Measurements from ENCODE around the gene CCR8.

Gene CCR8

GRCh38 chr3:39339086-39339485, 9.6 kb downstream of the CCR8 start:
- no peak overlapping the region for H3K4me2 ChIP-seq (ENCODE audit: low read length, poor library complexity, severe bottlenecking)
- no peak for DNase-seq
- no peak overlapping the region for H3K27ac ChIP-seq (ENCODE audit: low read length, poor library complexity, severe bottlenecking)
- no peak overlapping the region for H3K14ac ChIP-seq (ENCODE audit: low read length in 2 of 2)
- no peak overlapping the region for H3K4ac ChIP-seq (ENCODE audit: low read depth in 1 of 2, low read length in 2 of 2)
- no peak overlapping the region for H4K91ac ChIP-seq (ENCODE audit: low read length)
- H3K79me1 ChIP-seq (replicated peaks; ENCODE audit: low read length, poor library complexity, severe bottlenecking): no peaks in the 10 kb centered on the region
- H3K4me1 ChIP-seq (ENCODE audit: control insufficient read depth, insufficient read depth, low read depth, low read length): no peaks in the 10 kb centered on the region
- H3K27me3 ChIP-seq (ENCODE audit: control insufficient read depth in 1 of 2, insufficient read depth in 1 of 2, low read length in 2 of 2): no peaks in the 10 kb centered on the region
- no peak overlapping the region for H2BK5ac ChIP-seq (ENCODE audit: low read depth, low read length, poor library complexity, severe bottlenecking)
- H3K36me3 ChIP-seq (ENCODE audit: control insufficient read depth in 1 of 2, insufficient read depth in 2 of 2, low read depth in 1 of 2, low read length in 2 of 2): no peaks in the 10 kb centered on the region
- no peak overlapping the region for H2BK120ac ChIP-seq (ENCODE audit: low read depth, low read length)
- H3K9me3 ChIP-seq (ENCODE audit: control insufficient read depth, low read length): no peaks in the 10 kb centered on the region
- H3K9ac ChIP-seq (ENCODE audit: low read length): no peak overlapping the region
- no peak overlapping the region for H2BK12ac ChIP-seq (ENCODE audit: low read length in 2 of 2)
- no peak overlapping the region for H2BK15ac ChIP-seq (ENCODE audit: low read depth, poor library complexity, severe bottlenecking)
- no peak overlapping the region for H2AFZ ChIP-seq (ENCODE audit: low read depth, low read length)
- no peak overlapping the region for H4K8ac ChIP-seq (ENCODE audit: low read length)
- H3K4me3 ChIP-seq (ENCODE audit: insufficient read depth in 1 of 2, low read depth in 1 of 2, low read length in 2 of 2): no peak overlapping the region
- H3K18ac ChIP-seq (ENCODE audit: low read depth in 1 of 2, low read length in 2 of 2): no peak overlapping the region
- no peak overlapping the region for H3K23ac ChIP-seq (ENCODE audit: low read length in 2 of 2)
- 50% methylated on average over 1 of the region's 1 CpG for whole genome bisulfite sequencing
- H2AK5ac ChIP-seq (ENCODE audit: low read length, severe bottlenecking): no peak overlapping the region

- Histone ChIP-seq H3K27ac (ENCODE audit: low read length, poor library complexity, severe bottlenecking) (no peak overlapping the region), H3K9ac (ENCODE audit: low read length) (no peak overlapping the region), H3K4ac (ENCODE audit: low read depth in 1 of 2, low read length in 2 of 2) (no peak overlapping the region), H4K91ac (ENCODE audit: low read length) (no peak overlapping the region), H3K18ac (ENCODE audit: low read depth in 1 of 2, low read length in 2 of 2) (no peak overlapping the region), H3K79me1 (replicated peaks; ENCODE audit: low read length, poor library complexity, severe bottlenecking) (no peaks in the 10 kb centered on the region), H2BK120ac (ENCODE audit: low read depth, low read length) (no peak overlapping the region), H3K4me2 (ENCODE audit: low read length, poor library complexity, severe bottlenecking) (no peak overlapping the region), H3K27me3 (ENCODE audit: control insufficient read depth in 1 of 2, insufficient read depth in 1 of 2, low read length in 2 of 2) (no peaks in the 10 kb centered on the region), H2AK5ac (ENCODE audit: low read length, severe bottlenecking) (no peak overlapping the region), H3K9me3 (ENCODE audit: control insufficient read depth, low read length) (no peaks in the 10 kb centered on the region), H3K14ac (ENCODE audit: low read length in 2 of 2) (no peak overlapping the region), H3K23ac (ENCODE audit: low read length in 2 of 2) (no peak overlapping the region), H3K36me3 (ENCODE audit: control insufficient read depth in 1 of 2, insufficient read depth in 2 of 2, low read depth in 1 of 2, low read length in 2 of 2) (no peaks in the 10 kb centered on the region), H3K4me1 (ENCODE audit: control insufficient read depth, insufficient read depth, low read depth, low read length) (no peaks in the 10 kb centered on the region), H4K8ac (ENCODE audit: low read length) (no peak overlapping the region), H2BK5ac (ENCODE audit: low read depth, low read length, poor library complexity, severe bottlenecking) (no peak overlapping the region), H2AFZ (ENCODE audit: low read depth, low read length) (no peak overlapping the region), H3K4me3 (ENCODE audit: insufficient read depth in 1 of 2, low read depth in 1 of 2, low read length in 2 of 2) (no peak overlapping the region), H2BK12ac (ENCODE audit: low read length in 2 of 2) (no peak overlapping the region), H2BK15ac (ENCODE audit: low read depth, poor library complexity, severe bottlenecking) (no peak overlapping the region)
- DNase-seq: no peak
- WGBS: 86% methylated on average over 1 of the region's 1 CpG
Observed at GRCh38 chr3:39343076-39343717, 13.7 kb downstream of the CCR8 start.

GRCh38 chr3:39343760-39344159, 14.3 kb downstream of the CCR8 start:
- Histone ChIP-seq H4K91ac (ENCODE audit: low read length) (no peak overlapping the region), H3K9me3 (ENCODE audit: control insufficient read depth, low read length) (no peaks in the 10 kb centered on the region), H3K14ac (ENCODE audit: low read length in 2 of 2) (no peak overlapping the region), H3K4me1 (ENCODE audit: control insufficient read depth, insufficient read depth, low read depth, low read length) (no peaks in the 10 kb centered on the region), H3K27ac (ENCODE audit: low read length, poor library complexity, severe bottlenecking) (no peak overlapping the region), H3K27me3 (ENCODE audit: control insufficient read depth in 1 of 2, insufficient read depth in 1 of 2, low read length in 2 of 2) (no peaks in the 10 kb centered on the region), H3K79me1 (replicated peaks; ENCODE audit: low read length, poor library complexity, severe bottlenecking) (no peaks in the 10 kb centered on the region), H3K4me2 (ENCODE audit: low read length, poor library complexity, severe bottlenecking) (no peak overlapping the region), H2BK12ac (ENCODE audit: low read length in 2 of 2) (no peak overlapping the region), H2BK5ac (ENCODE audit: low read depth, low read length, poor library complexity, severe bottlenecking) (no peak overlapping the region), H3K4ac (ENCODE audit: low read depth in 1 of 2, low read length in 2 of 2) (no peak overlapping the region), H3K23ac (ENCODE audit: low read length in 2 of 2) (no peak overlapping the region), H3K36me3 (ENCODE audit: control insufficient read depth in 1 of 2, insufficient read depth in 2 of 2, low read depth in 1 of 2, low read length in 2 of 2) (no peaks in the 10 kb centered on the region), H3K9ac (ENCODE audit: low read length) (no peak overlapping the region), H2BK15ac (ENCODE audit: low read depth, poor library complexity, severe bottlenecking) (no peak overlapping the region), H2AFZ (ENCODE audit: low read depth, low read length) (no peak overlapping the region), H2BK120ac (ENCODE audit: low read depth, low read length) (no peak overlapping the region), H4K8ac (ENCODE audit: low read length) (no peak overlapping the region), H3K18ac (ENCODE audit: low read depth in 1 of 2, low read length in 2 of 2) (no peak overlapping the region), H3K4me3 (ENCODE audit: insufficient read depth in 1 of 2, low read depth in 1 of 2, low read length in 2 of 2) (no peak overlapping the region), H2AK5ac (ENCODE audit: low read length, severe bottlenecking) (no peak overlapping the region)
- no peak for DNase-seq

GRCh38 chr3:39344746-39345344, 15.3 kb downstream of the CCR8 start:
- Histone ChIP-seq H3K18ac (ENCODE audit: low read depth in 1 of 2, low read length in 2 of 2) (no peak overlapping the region), H2BK5ac (ENCODE audit: low read depth, low read length, poor library complexity, severe bottlenecking) (no peak overlapping the region), H3K4me1 (ENCODE audit: control insufficient read depth, insufficient read depth, low read depth, low read length) (no peaks in the 10 kb centered on the region), H3K27me3 (ENCODE audit: control insufficient read depth in 1 of 2, insufficient read depth in 1 of 2, low read length in 2 of 2) (no peaks in the 10 kb centered on the region), H3K9me3 (ENCODE audit: control insufficient read depth, low read length) (no peaks in the 10 kb centered on the region), H4K91ac (ENCODE audit: low read length) (no peak overlapping the region), H2BK120ac (ENCODE audit: low read depth, low read length) (no peak overlapping the region), H3K4ac (ENCODE audit: low read depth in 1 of 2, low read length in 2 of 2) (no peak overlapping the region), H3K4me3 (ENCODE audit: insufficient read depth in 1 of 2, low read depth in 1 of 2, low read length in 2 of 2) (no peak overlapping the region), H2AFZ (ENCODE audit: low read depth, low read length) (no peak overlapping the region), H4K8ac (ENCODE audit: low read length) (no peak overlapping the region), H3K23ac (ENCODE audit: low read length in 2 of 2) (no peak overlapping the region), H3K14ac (ENCODE audit: low read length in 2 of 2) (no peak overlapping the region), H3K9ac (ENCODE audit: low read length) (no peak overlapping the region), H3K79me1 (replicated peaks; ENCODE audit: low read length, poor library complexity, severe bottlenecking) (no peaks in the 10 kb centered on the region), H3K4me2 (ENCODE audit: low read length, poor library complexity, severe bottlenecking) (no peak overlapping the region), H2BK12ac (ENCODE audit: low read length in 2 of 2) (no peak overlapping the region), H3K36me3 (ENCODE audit: control insufficient read depth in 1 of 2, insufficient read depth in 2 of 2, low read depth in 1 of 2, low read length in 2 of 2) (no peaks in the 10 kb centered on the region), H2BK15ac (ENCODE audit: low read depth, poor library complexity, severe bottlenecking) (no peak overlapping the region), H2AK5ac (ENCODE audit: low read length, severe bottlenecking) (no peak overlapping the region), H3K27ac (ENCODE audit: low read length, poor library complexity, severe bottlenecking) (no peak overlapping the region)
- DNase-seq: no peak
